Endothelial cell of umbilical vein (primary cell): ENCODE measurements around the gene MNT. TPM values are rescaled to one million over a fixed set of nuclear protein-coding genes. Genes with fewer than 3 reads are reported as not detected.

Experiments
- BruUV-seq: library from RNA; stranded (reverse); fragments of 400-500 nt; replicated peaks from 2 replicates; lab custom pipeline; 2021; lab: Mats Ljungman, UMichigan
- CTCF ChIA-PET: fragments of 300-600, 350-600 bp; sonication (Branson Sonifier 250); formaldehyde crosslinking; loops from one replicate; lab custom pipeline; 2021; ENCODE audit warnings: antibody characterized with exemption, inconsistent platforms; lab: Charles Lee
- POLR2A ChIA-PET: fragments of 300-600, 350-600 bp; sonication (Branson Sonifier 250); formaldehyde crosslinking; loops from one replicate; lab custom pipeline; 2021; ENCODE audit warnings: antibody characterized with exemption, inconsistent platforms; lab: Charles Lee
- DNase-seq: peaks from one replicate; pipeline ENCODE4 v3.0.0-alpha.2; 2011; ENCODE audit warnings: low read depth, low spot score
- FAIRE-seq: peaks from 2 replicates; lab custom pipeline; 2011; peaks lifted over from hg19 to GRCh38; lab: Jason Lieb, UNC
- H2AFZ ChIP-seq: 2 replicates; pipeline ENCODE4 v1.6.0; 2012; ENCODE audit warnings: low read depth, low read length, control low read depth, inconsistent platforms
- H3K27ac ChIP-seq: 2 replicates; pipeline ENCODE4 v1.5.1; 2011; ENCODE audit warnings: low read depth, mild to moderate bottlenecking, control low read depth, low read length, moderate library complexity; ENCODE audit not compliant: insufficient read depth
- H3K27me3 ChIP-seq, 2 experiments: 2 replicates each; pipeline versions ENCODE4 v1.6.0 to v1.6.1; 2011; ENCODE audit warnings: low read length in 2 of 2, mixed read lengths in 1 of 2; ENCODE audit not compliant: control insufficient read depth in 2 of 2, insufficient read depth in 2 of 2
- H3K36me3 ChIP-seq, 2 experiments: 2 replicates in 1 of 2; 3 replicates in 1 of 2; pipeline ENCODE4 v1.5.1; 2011; ENCODE audit warnings: low read length in 2 of 2, mild to moderate bottlenecking in 1 of 2, moderate library complexity in 1 of 2; ENCODE audit not compliant: control insufficient read depth in 2 of 2, insufficient read depth in 2 of 2; ENCODE audit errors: extremely low read depth in 1 of 2
- H3K4me1 ChIP-seq: 3 replicates; pipeline ENCODE4 v1.5.1; 2011; ENCODE audit warnings: mild to moderate bottlenecking, low read length; ENCODE audit not compliant: control insufficient read depth, insufficient read depth; ENCODE audit errors: extremely low read depth
- H3K4me2 ChIP-seq: 2 replicates; pipeline ENCODE4 v1.6.1; 2011; ENCODE audit warnings: low read length, control low read depth, mixed read lengths; ENCODE audit not compliant: insufficient read depth
- H3K4me3 ChIP-seq, 3 experiments: fragments of 200-600 bp in 1 of 3; sonication (generic), shearing (Covaris generic) in 1 of 3; replicated peaks in 1 of 3; 2 replicates each; pipeline ENCODE4 v1.5.1; 2011 to 2016; ENCODE audit warnings: control low read depth in 3 of 3, low read length in 3 of 3, mild to moderate bottlenecking in 2 of 3, inconsistent platforms in 1 of 3, low read depth in 1 of 3, moderate library complexity in 1 of 3; ENCODE audit not compliant: insufficient read depth in 1 of 3
- H3K79me2 ChIP-seq: 2 replicates; pipeline ENCODE4 v1.6.0; 2012; ENCODE audit warnings: low read length, inconsistent platforms; ENCODE audit not compliant: control insufficient read depth, insufficient read depth
- H3K9ac ChIP-seq: replicated peaks from 2 replicates; pipeline ENCODE3; 2011; ENCODE audit warnings: low read length, control low read depth; ENCODE audit not compliant: insufficient read depth; ENCODE audit errors: extremely low read depth
- H3K9me1 ChIP-seq: replicated peaks from 3 replicates; pipeline ENCODE4 v1.6.0; 2011; ENCODE audit warnings: mild to moderate bottlenecking, low read length; ENCODE audit not compliant: control insufficient read depth, insufficient read depth; ENCODE audit errors: extremely low read depth
- H3K9me3 ChIP-seq: replicated peaks from 2 replicates; pipeline ENCODE4 v1.5.1; 2012; ENCODE audit warnings: low read length, inconsistent platforms; ENCODE audit not compliant: control insufficient read depth, insufficient read depth
- H4K20me1 ChIP-seq: replicated peaks from 2 replicates; pipeline ENCODE3; 2011; ENCODE audit warnings: mild to moderate bottlenecking, low read length; ENCODE audit not compliant: control insufficient read depth, insufficient read depth; ENCODE audit errors: extremely low read depth
- EZH2 ChIP-seq: IDR thresholded peaks from 2 replicates; pipeline ENCODE4 v1.6.1; 2012; ENCODE audit warnings: borderline replicate concordance, low read depth, mild to moderate bottlenecking, moderate library complexity, low read length, inconsistent platforms; ENCODE audit not compliant: severe bottlenecking
- JUN ChIP-seq: IDR thresholded peaks from 2 replicates; pipeline ENCODE4 v1.6.1; 2011; ENCODE audit warnings: borderline replicate concordance, low read depth; ENCODE audit not compliant: insufficient read length, insufficient read depth
- MYC ChIP-seq: IDR thresholded peaks from one replicate; pipeline ENCODE4 v1.6.1; 2011; ENCODE audit warnings: mild to moderate bottlenecking, low read depth, low read length
- POLR2A ChIP-seq: IDR thresholded peaks from 2 replicates; pipeline ENCODE4 v1.6.1; 2012; ENCODE audit warnings: low read depth, mild to moderate bottlenecking, control low read depth, low read length
- POLR2AphosphoS5 ChIP-seq: IDR thresholded peaks from 2 replicates; pipeline ENCODE4 v1.6.1; 2012; ENCODE audit warnings: low read depth, mild to moderate bottlenecking, control low read depth, low read length, moderate library complexity; ENCODE audit not compliant: insufficient read depth
- dilution Hi-C: fragments of 300-500 bp; cut with MboI; formaldehyde crosslinking; loops from one replicate; pipeline ENCODE4 v1.15.0; 2019; ENCODE audit warnings: low sequenced_read_pairs; ENCODE audit not compliant: extremely low pct_ligation_motif_present
- intact Hi-C: fragments of 100-400 bp; cut with micrococcal nuclease; formaldehyde crosslinking; loops from one replicate; pipeline ENCODE4 v1.10.0; 2022
- polyA plus RNA-seq, 4 experiments: library from polyadenylated mRNA; depleted of rRNA in 3 of 4; stranded (reverse) in 3 of 4; unstranded in 1 of 4; fragments of >200 nt; gene quantifications; 2 replicates each; pipeline versions ENCODE4 v1.2.1 to v1.2.3, GENCODE V29; 2011 to 2012; ENCODE audit warnings: missing spikeins in 1 of 4
- total RNA-seq: library from RNA; stranded (reverse); gene quantifications from 2 replicates; pipeline ENCODE4 v1.2.3, GENCODE V29; 2021
- TF ChIP-seq, protein P1 (sequence below): IDR thresholded peaks from 2 replicates; pipeline ENCODE4 v1.6.1; 2011; ENCODE audit not compliant: insufficient read depth, insufficient read length

MNT gene
- total and polyA plus RNA-seq, 2 donors (not counting 3 experiments of a cell fraction or from before 2014, with no cell fraction given): 4.1 to 21.6 TPM

DNA sequence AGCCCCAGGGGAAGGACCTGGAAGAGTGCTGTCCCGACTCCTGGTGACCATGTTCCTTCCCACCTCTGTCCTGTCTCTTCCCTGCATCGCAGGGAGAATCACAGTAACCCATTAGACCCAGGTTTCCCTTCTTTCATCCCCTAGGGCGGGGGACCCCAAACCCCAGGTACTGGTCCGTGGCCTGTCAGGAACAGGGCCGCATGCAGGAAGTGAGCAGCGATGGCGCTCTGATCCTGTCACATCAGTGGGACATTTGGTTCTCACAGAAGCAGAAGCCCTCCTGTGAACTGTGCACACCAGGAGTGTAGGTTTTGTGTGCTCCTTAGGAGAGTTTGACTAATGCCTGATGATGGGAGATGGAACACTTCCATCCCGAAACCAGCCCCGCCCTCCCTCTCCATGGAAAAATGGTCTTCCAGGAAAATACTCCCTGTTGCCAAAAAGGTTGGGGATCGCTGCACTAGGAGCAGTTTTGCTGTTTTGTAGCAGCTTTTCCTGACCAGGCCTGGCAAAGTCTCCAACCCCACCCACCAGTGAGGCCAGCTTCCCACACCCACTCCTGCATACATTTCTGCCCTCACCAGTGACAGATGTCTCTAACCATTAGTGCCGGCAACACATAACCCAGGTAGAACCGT is 10.5 kb downstream of the MNT start:
- no peak for DNase-seq
- CTCF ChIA-PET: interaction anchor here (1.1 to 4.8 kb wide), 2 partner anchors 8 to 26 kb away, joined by 3 to 58 read pairs; no protein-coding TSS in a partner anchor
- POLR2A ChIA-PET: no interaction called here

DNA sequence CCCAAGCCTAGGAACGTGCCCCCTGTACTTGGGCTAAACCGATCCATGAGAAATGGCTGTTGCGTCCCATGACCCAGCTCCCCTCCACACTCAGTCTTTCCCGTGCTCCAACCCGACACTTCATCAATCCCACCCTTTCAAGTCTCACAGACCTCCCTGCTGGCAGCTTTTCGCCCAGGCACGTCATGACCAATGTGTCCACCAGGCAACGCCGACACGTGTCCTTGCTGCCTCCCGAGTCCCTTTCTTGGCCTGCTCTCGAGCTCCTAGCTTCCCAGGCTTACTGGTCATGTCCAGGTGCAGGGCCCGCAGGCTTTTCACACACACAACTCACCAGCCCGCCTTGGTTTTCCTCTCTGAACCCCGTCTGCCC is 12.2 kb downstream of the MNT start:
- Histone ChIP-seq H3K79me2 (no peaks in the 10 kb centered on the region), H3K4me2 (no peak overlapping the region), H3K27me3 (no peaks in the 10 kb centered on the region), H3K9me1 (no peaks in the 10 kb centered on the region), H3K9ac (no peak overlapping the region), H4K20me1 (no peaks in the 10 kb centered on the region), H3K4me1 (peaks cover 9% of the 10 kb centered on the region), H3K4me3 (no peak overlapping the region), H3K27ac (no peak overlapping the region), H2AFZ (no peak overlapping the region), H3K36me3 (peaks cover 0 to 8% of the 10 kb centered on the region in 2 experiments), H3K9me3 (no peaks in the 10 kb centered on the region)
- intact Hi-C loops: no loop called here
- CTCF ChIA-PET: interaction anchor here (15.2 kb wide), 1 partner anchor 26 kb away, joined by 909 read pairs; no protein-coding TSS in a partner anchor
- BruUV-seq: no TSS peak
- dilution Hi-C loops: no loop called here
- FAIRE-seq (no peak), DNase-seq (no peak)
- POLR2A ChIA-PET: no interaction called here
- no peak for TF ChIP-seq POLR2A
- TF ChIP-seq, protein P1, sequence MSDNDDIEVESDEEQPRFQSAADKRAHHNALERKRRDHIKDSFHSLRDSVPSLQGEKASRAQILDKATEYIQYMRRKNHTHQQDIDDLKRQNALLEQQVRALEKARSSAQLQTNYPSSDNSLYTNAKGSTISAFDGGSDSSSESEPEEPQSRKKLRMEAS: no peak

More for the DNA sequence above, 10.5 kb downstream of the MNT start:
- no peak overlapping the region for H3K9ac ChIP-seq
- H3K27ac ChIP-seq: no peak overlapping the region
- BruUV-seq: no TSS peak
- H3K9me1 ChIP-seq: no peaks in the 10 kb centered on the region
- H3K9me3 ChIP-seq: no peaks in the 10 kb centered on the region
- FAIRE-seq: peak; percentile 18
- TF ChIP-seq, protein P1: no peak
- TF ChIP-seq JUN: no peak
- TF ChIP-seq EZH2: no peak
- no peak for TF ChIP-seq MYC
- TF ChIP-seq POLR2A: no peak
- no peak for TF ChIP-seq POLR2AphosphoS5
- H3K79me2 ChIP-seq: peaks cover 4% of the 10 kb centered on the region
- no peak overlapping the region for H3K4me3 ChIP-seq
- intact Hi-C loops: loop anchor here (5.0 kb wide), 1 partner anchor 673 kb away; no protein-coding TSS in a partner anchor
- peaks cover 13% of the 10 kb centered on the region for H3K4me1 ChIP-seq
- peaks cover 0 to 8% of the 10 kb centered on the region in 2 experiments for H3K36me3 ChIP-seq
- H4K20me1 ChIP-seq: no peaks in the 10 kb centered on the region
- dilution Hi-C loops: no loop called here
- no peak overlapping the region for H2AFZ ChIP-seq
- no peak overlapping the region for H3K4me2 ChIP-seq
- H3K27me3 ChIP-seq: no peaks in the 10 kb centered on the region
